Measurements from ENCODE around the gene EXOC4. TPM values are rescaled to one million over a fixed set of nuclear protein-coding genes. Genes with fewer than 3 reads are reported as not detected.
A peak's percentile ranks its signal among the peaks of the same experiment; 100 is the strongest.

Gene EXOC4
- total and polyA plus RNA-seq, 2 of the 8 experiments (the other 6 are each of a cell fraction or from before 2014, with no cell fraction given), result 27.0 to 67.3 TPM

DNA sequence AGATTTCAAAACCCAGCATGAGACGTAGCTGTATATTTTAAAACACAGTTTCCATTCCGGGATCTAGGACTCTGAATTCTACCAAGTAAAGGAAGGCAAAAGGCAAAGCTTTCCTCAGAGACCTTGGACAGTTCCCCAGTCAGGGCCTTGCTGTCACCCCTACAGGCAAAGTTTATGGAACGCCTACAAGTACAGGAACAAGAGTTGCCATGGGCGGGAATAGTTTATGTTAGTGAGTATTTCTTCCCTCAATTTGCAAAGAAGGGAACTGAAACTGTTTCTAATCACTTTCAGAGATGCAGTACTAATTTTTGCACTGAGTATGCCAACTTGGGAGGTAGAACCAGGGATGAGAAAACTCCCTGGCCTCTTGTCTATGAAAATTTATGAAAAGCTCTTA is 806.1 kb downstream of the EXOC4 start:
- 80% methylated on average over 4 of the region's 4 CpGs; no CpG with 5 or more reads in 1 of the 2 experiments for WGBS, 2 experiments (ENCODE audit: extremely low coverage in 1 of 2, insufficient coverage in 1 of 2, insufficient read length in 1 of 2, insufficient replicate concordance in 2 of 2, low coverage in 1 of 2, low lambda C conversion rate in 2 of 2, missing lambda C conversion rate in 1 of 2)
- no peak for FAIRE-seq
- H3K56ac ChIP-seq (replicated peaks; ENCODE audit: insufficient read length, low read depth, low read length), result no peak overlapping the region

More for the DNA sequence above, 806.1 kb downstream of the EXOC4 start:
- H3K4me3 ChIP-seq (ENCODE audit: extremely low read depth in 1 of 4, insufficient read depth in 2 of 4, low read depth in 3 of 4, low read length in 4 of 4), result no peak overlapping the region
- no peak overlapping the region for H4K8ac ChIP-seq (ENCODE audit: extremely low read depth, insufficient read depth, low read length)
- no peak overlapping the region for H2BK12ac ChIP-seq (ENCODE audit: low read depth, low read length)
- H3K27ac ChIP-seq (ENCODE audit: low read depth, low read length), result no peak overlapping the region
- H3K4me1 ChIP-seq (replicated peaks in 1 of 4; ENCODE audit: control insufficient read depth in 3 of 4, insufficient read depth in 4 of 4, low read length in 3 of 4), result no peaks in the 10 kb centered on the region
- no peak overlapping the region for H3K4me2 ChIP-seq (ENCODE audit: insufficient read depth in 1 of 2, low read depth in 2 of 2, low read length in 2 of 2)
- H2BK5ac ChIP-seq (ENCODE audit: low read depth, low read length), result no peak overlapping the region
- ChIA-PET POLR2A (ENCODE audit: partially characterized antibody) (no interaction called here), CTCF (ENCODE audit: partially characterized antibody) (interaction anchor here (1.3 to 2.1 kb wide), 4 partner anchors 12 to 297 kb away, joined by 3 to 8 read pairs (median 4); no protein-coding TSS in a partner anchor)
- H4K5ac ChIP-seq (ENCODE audit: insufficient read length, low read depth, low read length), result no peak overlapping the region
- no peak overlapping the region for H3K4ac ChIP-seq (replicated peaks; ENCODE audit: insufficient read length, low read depth, low read length)
- H2BK20ac ChIP-seq (ENCODE audit: low read length), result no peak overlapping the region
- no peak overlapping the region for H2BK15ac ChIP-seq (ENCODE audit: low read length)
- no peaks in the 10 kb centered on the region for H3K36me3 ChIP-seq (ENCODE audit: control insufficient read depth in 2 of 4, insufficient read depth in 4 of 4, low read length in 3 of 4)
- no peak overlapping the region for H3K23ac ChIP-seq (ENCODE audit: insufficient read length)
- no peaks in the 10 kb centered on the region; the same call in 1 of the 2 replicates for H3K23me2 ChIP-seq (ENCODE audit: low read depth, low read length)
- no peaks in the 10 kb centered on the region for H3K79me1 ChIP-seq (ENCODE audit: low read depth, low read length)
- no peaks in the 10 kb centered on the region for H4K20me1 ChIP-seq (replicated peaks in 1 of 2; ENCODE audit: control insufficient read depth in 1 of 2, insufficient read depth in 2 of 2, low read length in 2 of 2)
- no peaks in the 10 kb centered on the region for H3K79me2 ChIP-seq (ENCODE audit: control insufficient read depth in 1 of 2, insufficient read depth in 2 of 2, low read length in 2 of 2)
- no peaks in the 10 kb centered on the region for H3K27me3 ChIP-seq (replicated peaks in 1 of 4; ENCODE audit: control insufficient read depth in 3 of 4, extremely low read depth in 1 of 4, insufficient read depth in 3 of 4, low read length in 3 of 4)
- TF ChIP-seq SIN3A (conservative IDR thresholded peaks at IDR 0.05 in 1 of 2, IDR thresholded peaks at IDR 0.05 in 1 of 2; ENCODE audit: low read depth in 1 of 2, low read length in 2 of 2) (0 out of 4 replicates have a peak, but pooled peaks of 1 of the 2 experiments have one; percentile 66), TAF1 (IDR thresholded peaks at IDR 0.05; ENCODE audit: low read depth, low read length) (no peak), FOSL1 (IDR thresholded peaks at IDR 0.05; ENCODE audit: insufficient read depth, low read depth, low read length) (no peak), RFX5 (IDR thresholded peaks at IDR 0.05; ENCODE audit: borderline replicate concordance, low read depth, low read length) (no peak), CBX5 (IDR thresholded peaks at IDR 0.05; ENCODE audit: low read depth, low read length) (no peak)
- no peak overlapping the region for H2AFZ ChIP-seq (ENCODE audit: low read length)
- no peak overlapping the region for H3K18ac ChIP-seq (ENCODE audit: extremely low read depth, low read length)
- no peaks in the 10 kb centered on the region for H3K9me3 ChIP-seq (ENCODE audit: insufficient read depth in 2 of 2, low read depth in 1 of 2, low read length in 1 of 2)
- H3K9ac ChIP-seq (replicated peaks in 1 of 4; ENCODE audit: extremely low read depth in 1 of 4, low read depth in 3 of 4, low read length in 3 of 4), result no peak overlapping the region
- no peak overlapping the region for H2AK5ac ChIP-seq (ENCODE audit: low read depth, low read length)
- H2BK120ac ChIP-seq (replicated peaks; ENCODE audit: low read depth, low read length), result no peak overlapping the region
- H4K91ac ChIP-seq (replicated peaks; ENCODE audit: insufficient read length, low read length), result no peak overlapping the region
- DNase-seq (ENCODE audit: low read depth in 1 of 2, low spot score in 2 of 2), result no peak
- no peak overlapping the region for H3K14ac ChIP-seq (ENCODE audit: insufficient read length)
